Stimulated activated effector memory CD8-positive, alpha-beta T cell treated with anti-CD3 and anti-CD28 coated beads, Interleukin-12 subunit alpha, Interleukin-12 subunit beta, amount 100 ng/mL, for 72 hours (primary cell): ENCODE results near the gene ABLIM2.

Experiments
- ATAC-seq: fragments of 150-1000 bp; cut with Tn5 transposase; 2 replicates; pipeline ENCODE4 v1.10.0; 2021
- DNase-seq, 2 donors: peaks; one replicate each; pipeline ENCODE4 v3.0.0; 2021 to 2022; ENCODE audit warnings: low spot score in 2 of 2
- H3K27ac Mint-ChIP-seq: one replicate; pipeline ENCODE4 v1.8.0; 2022; ENCODE audit warnings: mild to moderate bottlenecking, mixed read lengths
- H3K36me3 Mint-ChIP-seq: one replicate; pipeline ENCODE4 v1.8.0; 2022; ENCODE audit warnings: mild to moderate bottlenecking, mixed read lengths
- H3K4me1 Mint-ChIP-seq: one replicate; pipeline ENCODE4 v1.8.0; 2022; ENCODE audit warnings: mixed read lengths
- H3K4me3 Mint-ChIP-seq: one replicate; pipeline ENCODE4 v1.8.0; 2022; ENCODE audit warnings: mild to moderate bottlenecking, mixed read lengths
- H3K9me3 Mint-ChIP-seq: one replicate; pipeline ENCODE4 v1.8.0; 2022; ENCODE audit warnings: mixed read lengths

Gene ABLIM2

DNA sequence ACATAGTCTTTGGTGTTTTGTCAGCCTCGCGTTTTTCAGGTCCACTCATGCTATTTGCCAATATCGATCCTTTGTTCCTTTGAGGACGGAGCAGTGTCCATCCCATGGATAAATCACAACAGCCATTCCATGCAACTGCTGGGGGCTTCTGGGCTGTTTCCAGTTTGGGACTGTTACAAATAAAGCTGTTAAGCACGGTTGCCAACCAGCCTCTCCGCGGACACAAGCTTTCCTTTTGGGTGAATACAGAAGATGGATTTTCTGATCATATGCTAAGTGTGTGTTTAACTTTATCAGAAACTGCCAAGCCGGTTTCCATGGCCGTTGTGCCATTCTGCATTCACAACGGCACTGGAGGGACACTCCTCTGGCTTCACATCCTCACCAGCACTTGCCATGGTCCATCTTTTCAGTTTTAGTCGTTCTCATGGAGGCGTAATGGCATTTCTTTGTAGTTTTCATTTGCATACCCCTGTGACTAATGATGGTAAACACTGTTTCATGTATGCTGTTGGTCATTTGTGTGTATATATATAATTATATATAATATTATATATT is 67.8 kb downstream of the ABLIM2 start:
- H3K27ac Mint-ChIP-seq = no peak overlapping the region
- H3K4me1 Mint-ChIP-seq = peaks cover 6% of the 10 kb centered on the region
- H3K36me3 Mint-ChIP-seq = no peaks in the 10 kb centered on the region
- H3K4me3 Mint-ChIP-seq = no peak overlapping the region
- no peak for ATAC-seq
- no peak for DNase-seq
- peaks cover 17% of the 10 kb centered on the region for H3K9me3 Mint-ChIP-seq

DNA sequence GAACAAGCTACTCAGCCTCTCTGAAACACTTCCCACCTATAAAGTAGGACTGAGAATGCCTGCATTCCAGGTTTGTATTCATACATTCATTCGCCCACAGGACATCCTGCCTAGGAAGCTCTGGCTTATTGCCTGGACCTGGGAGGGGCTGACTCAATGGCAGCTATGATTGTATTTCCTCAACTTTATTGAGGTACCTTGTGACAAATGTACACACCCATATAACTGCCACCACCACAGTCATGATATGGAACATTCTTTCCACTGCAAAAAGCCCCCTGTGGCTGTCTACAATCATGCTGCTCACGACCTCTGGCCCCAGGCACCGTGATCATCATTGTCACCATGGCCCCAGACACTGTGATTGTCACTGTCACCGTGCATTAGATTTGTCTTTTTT is 68.3 kb downstream of the ABLIM2 start:
- Mint-ChIP-seq H3K27ac (no peak overlapping the region), H3K9me3 (peaks cover 17% of the 10 kb centered on the region), H3K36me3 (no peaks in the 10 kb centered on the region), H3K4me3 (no peak overlapping the region), H3K4me1 (peaks cover 6% of the 10 kb centered on the region)
- peak; percentile 86 for ATAC-seq
- DNase-seq = no peak

DNA sequence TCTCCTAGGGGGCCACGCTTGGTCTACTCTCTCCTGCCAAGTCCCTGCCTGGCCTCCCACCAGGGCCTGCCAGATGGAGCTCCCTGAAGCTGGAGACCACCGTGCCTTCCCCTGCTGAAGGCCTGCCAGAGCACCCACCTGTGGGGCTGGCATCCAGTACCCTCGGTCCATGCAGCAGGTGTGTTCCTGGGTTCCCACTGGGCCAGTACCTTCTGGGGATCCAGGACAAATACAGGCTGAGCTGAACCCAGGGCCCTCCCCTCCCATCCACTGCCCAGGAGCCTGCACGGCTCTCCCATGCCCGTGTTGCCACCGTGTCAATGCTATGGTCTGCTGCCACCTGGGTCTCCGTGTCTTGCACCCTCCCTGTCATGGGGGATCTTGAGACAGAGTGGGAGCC is 68.8 kb downstream of the ABLIM2 start:
- H3K4me1 Mint-ChIP-seq = peaks cover 6% of the 10 kb centered on the region

DNA sequence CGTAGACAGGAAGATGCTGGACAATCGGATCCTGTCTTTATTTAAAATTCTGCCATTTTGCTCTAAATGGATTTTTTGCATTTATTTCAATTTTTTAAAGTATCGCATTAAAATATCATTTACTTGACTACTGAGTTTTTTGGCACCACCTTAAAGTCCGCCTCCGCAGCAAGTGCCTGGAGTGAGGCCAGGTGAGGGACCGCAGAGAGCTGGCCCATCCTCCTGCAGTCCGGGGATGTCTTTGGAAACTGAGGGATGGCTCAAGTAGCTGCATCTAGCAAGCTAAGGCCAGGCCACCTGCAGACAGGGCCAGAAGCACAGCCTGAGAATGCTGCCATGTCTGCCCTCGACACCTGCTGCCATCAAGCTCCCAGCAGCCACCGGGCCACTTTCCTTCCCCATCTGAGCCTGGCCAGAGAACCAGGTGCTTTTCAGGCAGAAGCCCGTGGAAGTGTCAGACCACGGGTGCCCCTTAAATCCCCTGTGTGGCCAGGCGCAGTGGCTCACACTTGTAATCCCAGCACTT is 69.6 kb downstream of the ABLIM2 start:
- Mint-ChIP-seq H3K9me3 (peaks cover 9% of the 10 kb centered on the region), H3K4me3 (no peak overlapping the region), H3K36me3 (no peaks in the 10 kb centered on the region), H3K4me1 (peaks cover 6% of the 10 kb centered on the region), H3K27ac (no peak overlapping the region)
- ATAC-seq = no peak
- no peak for DNase-seq

More for the DNA sequence above, 68.8 kb downstream of the ABLIM2 start:
- Mint-ChIP-seq H3K9me3 (peaks cover 15% of the 10 kb centered on the region), H3K4me3 (no peak overlapping the region), H3K36me3 (no peaks in the 10 kb centered on the region), H3K27ac (no peak overlapping the region)
- ATAC-seq (peak; percentile 29), DNase-seq (no peak)

DNA sequence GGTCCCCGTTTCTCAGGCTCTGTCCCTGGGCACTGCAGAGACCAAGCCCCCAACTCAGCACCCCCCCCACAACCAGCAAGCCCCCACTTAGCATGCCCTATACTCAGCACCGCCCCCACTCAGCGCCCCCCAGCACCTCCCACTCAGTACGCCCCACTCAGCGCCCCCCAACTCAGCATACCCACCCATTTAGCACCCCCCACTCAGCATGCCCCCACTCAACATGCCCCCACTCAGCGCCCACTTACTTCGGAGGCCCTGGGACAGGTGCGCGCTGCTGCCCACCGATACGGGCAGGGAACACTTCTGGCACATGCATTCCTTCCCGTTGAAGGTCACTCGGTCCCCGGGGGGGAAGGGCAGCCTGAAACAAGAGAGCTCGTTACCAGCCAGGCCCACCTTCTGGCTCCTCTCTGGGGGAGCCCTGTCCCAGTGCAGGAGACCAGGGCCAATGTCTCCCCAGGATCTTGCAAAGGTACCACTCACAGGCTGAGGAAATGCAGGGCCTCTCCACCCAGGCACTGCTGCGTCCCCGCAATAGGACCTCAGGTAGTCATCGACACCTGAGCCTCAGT is 70.6 kb downstream of the ABLIM2 start:
- ATAC-seq (no peak), DNase-seq (no peak)
- Mint-ChIP-seq H3K4me1 (peaks cover 6% of the 10 kb centered on the region), H3K36me3 (no peaks in the 10 kb centered on the region), H3K27ac (no peak overlapping the region), H3K4me3 (no peak overlapping the region), H3K9me3 (peaks cover 2% of the 10 kb centered on the region)

DNA sequence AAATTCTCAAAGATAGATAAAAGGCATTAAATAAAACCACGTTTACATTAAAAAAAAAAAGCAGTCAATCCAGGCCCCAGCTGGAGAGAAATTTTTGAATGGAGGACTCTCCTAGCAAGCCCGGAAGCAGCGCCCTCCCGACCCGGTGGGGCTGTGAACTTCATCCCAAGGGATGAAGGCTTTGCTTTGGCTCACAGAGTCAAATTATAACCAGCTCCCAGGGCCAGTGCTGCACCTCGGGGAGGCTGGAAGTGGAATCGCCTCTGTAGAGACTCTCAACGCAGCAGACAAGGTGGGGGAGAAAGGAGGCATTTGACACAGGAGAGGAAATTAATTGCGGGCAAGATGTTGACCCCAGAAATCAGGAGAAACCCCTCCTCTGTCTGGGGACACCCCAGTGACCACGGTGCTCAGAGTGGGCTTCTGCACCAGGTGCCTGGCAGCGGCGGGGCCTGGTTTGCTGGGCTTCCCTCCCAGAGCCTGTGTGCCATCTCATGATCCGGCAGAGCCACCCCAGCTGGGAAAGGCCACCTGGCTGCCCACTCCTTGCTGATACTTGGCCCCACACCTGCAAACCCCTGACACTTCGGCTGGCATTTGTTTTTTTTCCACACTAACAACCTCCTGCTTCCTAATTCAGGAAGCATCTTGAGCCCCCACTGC is 71.7 kb downstream of the ABLIM2 start:
- Mint-ChIP-seq H3K36me3 (no peaks in the 10 kb centered on the region), H3K4me3 (no peak overlapping the region), H3K4me1 (peaks cover 7% of the 10 kb centered on the region), H3K9me3 (no peaks in the 10 kb centered on the region), H3K27ac (peak overlapping the region; percentile 20)
- no peak for DNase-seq
- no peak for ATAC-seq

DNA sequence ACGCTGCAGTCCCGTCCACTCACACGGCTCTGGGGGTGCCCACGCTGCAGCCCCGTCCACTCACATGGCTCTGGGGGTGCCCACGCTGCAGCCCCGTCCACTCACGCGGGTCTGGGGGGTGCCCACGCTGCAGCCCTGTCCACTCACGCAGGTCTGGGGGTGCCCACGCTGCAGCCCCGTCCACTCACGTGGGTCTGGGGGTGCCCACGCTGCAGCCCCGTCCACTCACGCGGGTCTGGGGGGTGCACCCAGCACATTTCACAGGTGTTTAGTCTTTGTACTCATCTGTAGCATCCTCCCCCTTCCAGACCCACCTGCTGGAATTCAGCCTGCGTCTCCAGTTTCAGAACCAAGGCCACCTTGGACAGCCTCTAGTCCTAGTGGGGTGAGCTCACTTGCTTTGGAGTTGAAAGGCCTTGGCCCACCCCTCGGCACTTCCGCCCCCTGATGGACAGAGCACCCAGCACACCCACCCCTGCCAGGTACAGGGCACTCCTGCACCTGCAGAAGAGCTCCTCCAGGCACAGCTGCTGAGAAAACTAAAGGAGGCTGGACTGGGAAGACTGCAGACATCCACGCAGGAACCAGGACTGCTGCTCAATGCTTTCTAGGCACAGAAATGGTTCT is 73.0 kb downstream of the ABLIM2 start:
- H3K27ac Mint-ChIP-seq = no peak overlapping the region
- peaks cover 12% of the 10 kb centered on the region for H3K4me1 Mint-ChIP-seq
- ATAC-seq = no peak
- no peak overlapping the region for H3K4me3 Mint-ChIP-seq
- no peak for DNase-seq
- H3K36me3 Mint-ChIP-seq = no peaks in the 10 kb centered on the region
- H3K9me3 Mint-ChIP-seq = no peaks in the 10 kb centered on the region

DNA sequence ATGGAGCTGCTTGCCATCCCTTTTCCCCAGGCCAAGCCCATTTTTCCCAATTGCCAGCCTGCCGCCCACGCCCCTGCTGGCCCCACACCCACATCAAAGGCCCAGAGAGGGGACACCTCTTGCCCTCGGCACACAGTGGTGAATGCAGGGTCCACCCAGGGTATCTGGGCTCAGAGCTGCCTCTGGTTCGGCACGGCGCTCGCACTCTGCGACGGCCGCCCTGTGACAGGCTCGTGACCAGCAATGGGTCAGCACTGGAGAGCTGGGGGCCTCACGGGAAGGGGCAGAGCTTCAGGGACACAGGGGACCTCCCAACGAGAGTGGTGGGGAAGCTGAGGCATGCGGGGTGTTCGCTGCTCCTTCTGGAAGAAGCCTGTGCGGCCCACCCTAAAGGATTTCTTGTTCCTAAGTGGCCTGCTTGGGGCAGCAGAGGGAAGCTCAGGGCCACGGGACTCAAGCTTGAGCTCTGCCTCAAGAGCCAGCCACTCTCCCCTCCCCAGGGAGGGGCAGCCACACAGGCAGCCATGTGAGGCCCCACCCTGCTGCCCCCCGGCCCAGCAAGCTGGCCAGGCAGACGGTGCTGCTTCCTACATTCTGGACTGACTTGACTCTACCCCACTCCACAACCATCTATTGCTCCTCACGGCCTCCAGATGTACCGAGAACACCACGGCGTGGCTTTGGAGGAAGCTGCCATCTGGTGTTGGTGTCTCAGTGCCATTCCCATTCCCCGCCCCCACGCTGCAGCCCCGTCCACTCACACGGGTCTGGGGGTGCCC is 73.7 kb downstream of the ABLIM2 start:
- Mint-ChIP-seq H3K4me1 (peaks cover 6% of the 10 kb centered on the region), H3K4me3 (no peak overlapping the region), H3K9me3 (no peaks in the 10 kb centered on the region), H3K36me3 (no peaks in the 10 kb centered on the region), H3K27ac (no peak overlapping the region)
- ATAC-seq (no peak), DNase-seq (no peak)

DNA sequence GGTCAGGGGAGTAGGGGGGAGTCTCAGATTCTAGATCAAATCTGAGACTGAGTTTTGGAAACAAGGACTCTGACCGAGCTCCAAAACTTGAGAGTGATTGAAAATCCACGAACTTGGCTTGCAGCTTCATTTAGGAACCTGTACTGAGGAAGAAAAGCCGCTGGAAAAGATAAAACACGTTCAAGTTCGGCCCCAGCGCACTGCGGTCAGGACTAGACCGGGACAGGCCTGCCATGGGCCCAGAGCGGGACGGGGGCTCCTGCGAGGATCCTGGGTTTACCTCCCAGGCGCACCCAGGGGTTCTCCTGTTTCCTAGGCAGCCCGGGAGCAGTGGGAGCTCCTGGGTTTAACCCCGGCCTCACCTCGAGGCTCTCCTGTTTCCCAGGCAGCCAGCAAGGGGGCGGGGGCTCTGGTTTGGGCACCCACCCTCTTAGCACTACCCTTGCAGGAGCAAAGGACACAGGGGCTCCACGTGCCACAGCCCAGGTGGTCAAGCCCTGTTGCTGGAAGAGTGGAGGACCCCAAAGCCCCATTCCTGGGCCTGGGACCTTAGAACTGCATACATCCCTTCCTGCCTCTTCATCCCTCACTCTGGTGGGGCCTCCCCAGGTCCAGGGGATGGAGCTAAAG is 74.5 kb downstream of the ABLIM2 start:
- no peak for ATAC-seq
- Mint-ChIP-seq H3K4me3 (no peak overlapping the region), H3K27ac (no peak overlapping the region), H3K36me3 (no peaks in the 10 kb centered on the region), H3K4me1 (peaks cover 6% of the 10 kb centered on the region), H3K9me3 (no peaks in the 10 kb centered on the region)
- no peak for DNase-seq

DNA sequence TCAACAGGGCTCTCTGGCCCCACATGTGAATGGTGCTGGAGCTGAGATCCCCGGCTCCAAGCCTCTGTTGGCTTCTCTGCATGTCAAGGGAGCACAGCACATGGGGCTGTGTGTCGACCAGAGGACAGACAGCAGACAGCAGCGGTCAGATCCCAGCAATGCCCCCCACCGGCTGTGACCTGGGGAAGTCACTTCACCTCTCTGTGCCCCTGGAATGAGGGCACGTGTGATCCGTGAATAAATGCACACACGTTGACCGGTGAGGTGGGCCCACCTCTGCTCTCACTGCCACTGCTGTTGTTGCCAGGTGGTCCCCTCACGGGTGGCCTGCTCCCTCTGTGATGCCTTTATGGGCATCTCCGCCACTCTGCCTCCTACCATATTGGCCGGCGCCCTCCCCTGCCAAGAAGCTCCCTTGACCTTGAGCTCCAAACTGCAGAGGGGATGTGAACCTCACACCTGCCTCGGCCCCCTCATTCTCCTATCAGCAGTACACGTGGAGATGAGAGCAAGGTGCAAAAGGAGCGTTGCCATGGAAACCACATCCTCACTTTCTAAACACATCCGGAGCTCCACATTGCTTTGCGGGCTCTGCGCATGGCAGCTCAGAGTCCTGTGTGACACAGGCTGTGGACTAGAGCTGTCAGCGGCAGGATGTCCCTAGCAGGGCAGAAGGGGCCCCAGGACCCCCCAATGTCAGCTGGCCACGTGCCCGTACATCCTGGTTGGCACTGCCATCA is 75.4 kb downstream of the ABLIM2 start:
- H3K27ac Mint-ChIP-seq = no peak overlapping the region
- peaks cover 6% of the 10 kb centered on the region for H3K4me1 Mint-ChIP-seq
- no peak overlapping the region for H3K4me3 Mint-ChIP-seq
- no peaks in the 10 kb centered on the region for H3K9me3 Mint-ChIP-seq
- no peak for DNase-seq
- ATAC-seq = no peak
- no peaks in the 10 kb centered on the region for H3K36me3 Mint-ChIP-seq

DNA sequence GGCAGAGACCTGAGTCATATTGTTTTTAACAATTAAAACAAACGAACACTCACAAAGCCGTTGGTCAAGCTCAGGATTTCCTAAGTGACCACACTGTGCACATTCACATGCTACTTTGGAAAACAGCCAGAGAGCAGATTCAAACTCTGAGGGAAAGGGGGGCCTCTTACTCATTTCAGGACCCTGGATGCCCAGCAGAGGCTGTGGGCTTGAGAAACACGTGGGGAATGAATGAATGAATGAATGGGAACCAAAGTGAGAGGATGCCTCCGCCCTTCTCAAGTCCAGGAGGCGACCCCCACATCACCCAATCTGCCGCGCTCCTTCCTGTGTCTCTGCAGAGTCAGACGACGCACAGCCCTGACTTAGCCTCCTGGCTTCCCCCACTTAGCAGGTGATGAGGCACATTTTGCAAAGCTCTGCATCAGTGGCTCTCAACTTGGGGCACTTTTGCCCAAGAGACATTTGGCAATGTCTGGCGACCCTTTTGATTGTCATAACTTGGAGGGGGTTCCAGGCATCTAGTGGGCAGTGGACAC is 76.0 kb downstream of the ABLIM2 start:
- no peak for ATAC-seq
- no peak overlapping the region for H3K27ac Mint-ChIP-seq
- DNase-seq = no peak
- no peaks in the 10 kb centered on the region for H3K9me3 Mint-ChIP-seq
- H3K36me3 Mint-ChIP-seq = no peaks in the 10 kb centered on the region
- H3K4me3 Mint-ChIP-seq = no peak overlapping the region
- peaks cover 6% of the 10 kb centered on the region for H3K4me1 Mint-ChIP-seq

DNA sequence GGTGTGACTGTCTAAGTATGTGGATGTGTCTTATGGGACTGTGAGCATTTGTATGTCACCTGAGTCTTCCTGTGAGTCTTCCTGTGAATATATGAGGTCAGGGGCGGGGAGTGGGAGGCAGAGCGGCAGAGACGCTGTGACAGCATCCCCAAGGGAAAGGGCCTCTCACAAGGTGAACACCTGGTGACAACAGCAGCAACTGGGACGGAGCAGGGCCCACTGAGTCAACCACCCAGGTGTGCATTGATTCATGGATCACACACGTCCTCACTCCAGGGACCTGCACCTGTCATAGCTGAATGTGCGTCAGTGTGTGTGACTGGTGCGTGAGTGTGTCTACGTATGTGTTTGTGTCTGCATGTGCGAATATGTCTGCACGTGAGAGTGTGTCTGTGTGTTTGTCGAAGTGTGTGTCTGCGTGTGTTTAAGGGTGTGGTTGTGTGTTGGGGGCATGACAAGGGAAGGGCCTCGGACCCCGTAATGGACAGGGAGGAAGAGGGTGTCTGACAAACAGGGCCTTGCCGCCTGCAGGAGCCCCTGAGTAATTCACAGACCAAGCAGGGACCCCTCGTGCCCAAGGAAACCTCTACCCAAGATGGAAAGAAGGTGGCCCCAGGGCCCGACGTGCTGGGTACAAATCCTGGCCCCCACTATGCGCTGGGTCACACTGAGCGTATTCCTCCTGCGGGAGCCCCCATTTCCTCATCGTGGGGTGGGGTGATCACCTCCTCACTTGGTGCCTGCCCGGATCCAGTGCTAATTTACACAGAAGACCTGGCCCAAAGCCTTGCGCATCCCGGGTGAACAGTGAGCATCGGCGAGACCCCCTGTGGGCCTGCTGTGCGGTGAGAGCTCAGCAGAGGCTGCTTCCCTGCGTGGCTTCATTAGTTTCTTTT is 76.7 kb downstream of the ABLIM2 start:
- no peaks in the 10 kb centered on the region for H3K36me3 Mint-ChIP-seq
- H3K4me1 Mint-ChIP-seq = peaks cover 6% of the 10 kb centered on the region
- no peaks in the 10 kb centered on the region for H3K9me3 Mint-ChIP-seq
- DNase-seq (no peak), ATAC-seq (no peak)
- H3K27ac Mint-ChIP-seq = no peak overlapping the region
- H3K4me3 Mint-ChIP-seq = no peak overlapping the region

DNA sequence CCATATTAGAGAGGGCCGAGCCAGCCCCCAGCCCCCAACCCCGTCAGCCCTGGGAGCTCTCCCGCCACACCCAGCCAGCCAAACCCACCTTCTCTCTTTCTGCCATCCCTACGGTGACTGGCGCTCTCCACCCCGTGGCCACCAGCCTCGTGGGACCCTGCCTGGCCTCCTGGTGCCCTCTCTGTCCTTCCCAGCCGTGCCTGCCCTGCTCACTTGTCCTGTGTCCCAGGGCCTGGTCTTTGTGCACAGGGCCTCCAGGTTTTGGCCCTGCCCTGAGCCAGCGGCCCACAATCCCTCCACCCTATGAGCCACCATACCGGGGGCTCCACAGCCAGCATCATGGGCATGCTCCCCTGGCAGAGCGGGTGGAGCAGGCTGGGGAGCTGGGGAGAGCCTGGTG is 77.4 kb downstream of the ABLIM2 start:
- Mint-ChIP-seq H3K27ac (no peak overlapping the region), H3K9me3 (no peaks in the 10 kb centered on the region), H3K4me1 (peaks cover 6% of the 10 kb centered on the region), H3K4me3 (no peak overlapping the region), H3K36me3 (no peaks in the 10 kb centered on the region)
- DNase-seq (no peak), ATAC-seq (no peak)
